Measurements from ENCODE around the gene MC5R. TPM values are rescaled to one million over a fixed set of nuclear protein-coding genes. Genes with fewer than 3 reads are reported as not detected.

The MC5R gene
- under 1 TPM in 2 of 5 donors, not detected in 3; 0.08 to 0.12 TPM for polyA plus RNA-seq (ENCODE audit: insufficient read depth in 1 of 5, insufficient read length in 5 of 5, low replicate concordance in 1 of 5)
- long read RNA-seq, donor 1, result 0 reads
- long read RNA-seq, donor 2, result 0 reads
- long read RNA-seq, donor 3, result 0 reads
- long read RNA-seq, donor 4, result 0 reads
- long read RNA-seq, donor 5, result 0 reads
- long read RNA-seq, donor 6, result 0 reads
- long read RNA-seq, donor 7, partial matches to known transcripts, result 0 of 1 reads
- long read RNA-seq, donor 7, other reads (novel, unspliced or antisense), result 0 of 1 reads
- long read RNA-seq, donor 8, result 0 reads

DNA sequence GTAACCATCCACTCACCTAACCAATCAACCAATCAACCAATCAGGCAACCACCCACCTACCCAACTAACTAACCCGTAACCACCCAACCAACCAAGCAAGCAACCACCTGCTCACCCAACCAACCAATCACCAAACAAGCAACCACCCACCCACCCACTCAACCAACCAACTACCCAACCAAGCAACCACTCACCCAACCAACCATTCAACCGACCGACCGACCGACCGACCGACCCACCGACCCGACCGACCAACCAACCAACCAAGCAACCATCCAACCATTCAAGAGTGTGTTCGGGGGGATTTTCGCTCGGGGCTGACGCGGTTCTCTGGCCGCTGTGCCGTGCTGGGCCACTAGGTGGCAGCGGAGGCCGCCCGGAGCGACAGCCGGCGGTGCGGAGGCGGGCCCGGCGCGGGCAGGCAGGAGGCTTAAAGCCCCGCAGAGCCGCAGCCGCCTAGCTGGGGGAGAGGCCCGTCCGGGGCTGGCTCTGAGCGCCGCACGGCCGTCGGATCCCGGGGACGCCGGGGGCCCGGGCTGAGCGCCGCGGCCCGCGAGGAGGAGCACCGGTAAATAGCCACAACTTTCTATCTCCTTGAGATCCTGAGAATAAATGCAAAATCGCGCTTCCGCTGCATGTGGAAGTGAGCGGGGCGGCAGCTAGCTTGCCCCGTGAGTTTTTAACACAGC is at the start of gene MC5R:
TSS of gene MC5R (plus strand) at position 443 of the 689 bp plus-strand sequence. CDS start 1,617 bp downstream, outside the sequence.
- DNase-seq, result peak; percentile 24 to 52

DNA sequence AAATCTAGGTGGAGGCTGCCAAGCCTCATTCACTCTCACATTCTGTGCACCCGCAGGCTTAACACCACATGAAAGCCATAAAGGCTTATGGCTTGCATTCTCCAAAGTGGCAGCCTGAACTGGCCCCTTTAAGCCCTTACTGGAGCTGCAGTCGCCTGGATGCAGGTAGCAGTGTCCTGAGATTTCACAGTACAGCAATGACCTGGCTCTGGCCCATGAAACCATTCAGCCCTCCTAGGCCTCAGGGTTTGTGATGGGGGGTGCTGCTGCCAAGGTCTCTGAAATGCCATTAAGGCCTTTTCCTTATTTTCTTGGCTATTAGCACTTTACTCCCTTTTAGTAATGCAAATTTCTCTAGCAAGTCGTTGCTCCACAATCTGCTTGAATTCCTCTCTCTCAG is 48.9 kb upstream of the MC5R start:
- no peak for DNase-seq

DNA sequence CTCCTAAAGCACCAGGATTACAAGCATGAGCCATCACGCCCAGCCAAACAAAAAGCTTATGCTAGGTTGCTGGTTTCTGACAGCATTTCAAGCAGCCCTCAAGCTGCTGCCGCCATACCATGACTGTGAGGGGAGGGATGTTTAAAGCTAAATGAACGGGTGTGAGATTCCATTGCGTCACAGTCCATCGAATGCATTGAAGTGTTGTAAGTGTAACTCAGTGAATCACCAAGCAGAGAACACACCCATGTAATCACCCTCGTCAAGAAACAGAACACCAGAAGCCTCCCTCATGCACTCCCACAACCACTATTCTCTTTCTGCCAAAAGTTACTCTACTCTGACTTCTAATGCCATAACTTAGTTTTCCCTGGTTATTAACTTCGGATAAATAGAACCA is 32.8 kb upstream of the MC5R start:
- DNase-seq, result no peak

DNA sequence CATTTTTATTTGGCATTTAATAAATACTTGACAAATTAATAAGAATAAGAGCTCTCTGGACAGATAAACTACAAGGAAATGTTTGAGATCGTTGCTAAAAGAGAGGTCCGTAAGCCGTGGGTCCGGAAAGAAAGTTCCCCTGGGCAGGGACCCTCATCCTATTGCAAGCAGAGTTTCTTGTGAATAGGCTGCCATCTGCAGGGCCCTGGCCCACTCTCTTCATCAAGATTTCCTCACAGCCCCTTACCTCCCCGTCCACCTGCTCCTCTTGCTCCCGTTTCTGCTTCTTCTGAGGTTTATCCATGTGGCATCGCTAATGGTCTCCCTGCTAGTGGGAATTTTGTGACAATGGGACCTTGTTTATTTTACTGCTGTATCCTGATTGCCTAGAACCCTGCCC is 30.1 kb upstream of the MC5R start:
- DNase-seq, result no peak

DNA sequence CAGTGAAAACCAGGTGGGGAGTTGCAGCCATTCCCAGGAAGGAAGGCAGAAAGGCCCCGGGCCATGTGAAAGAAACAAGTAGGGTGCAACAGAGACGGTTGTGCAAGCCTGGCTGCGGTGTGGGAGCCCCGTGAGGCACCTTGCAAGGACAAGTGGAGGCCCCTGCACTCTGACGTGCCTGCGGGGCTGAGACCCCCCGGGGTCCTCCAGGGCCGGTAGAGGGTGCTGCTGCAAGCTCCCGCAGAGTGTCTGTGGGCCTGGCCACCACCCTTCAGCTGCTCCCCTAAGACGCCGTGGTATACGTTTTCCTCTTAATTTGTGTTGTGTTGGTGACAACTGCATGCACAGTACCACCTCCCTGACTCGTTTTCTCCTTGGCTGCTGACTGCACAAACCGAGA is 27.4 kb upstream of the MC5R start:
- DNase-seq, result no peak

DNA sequence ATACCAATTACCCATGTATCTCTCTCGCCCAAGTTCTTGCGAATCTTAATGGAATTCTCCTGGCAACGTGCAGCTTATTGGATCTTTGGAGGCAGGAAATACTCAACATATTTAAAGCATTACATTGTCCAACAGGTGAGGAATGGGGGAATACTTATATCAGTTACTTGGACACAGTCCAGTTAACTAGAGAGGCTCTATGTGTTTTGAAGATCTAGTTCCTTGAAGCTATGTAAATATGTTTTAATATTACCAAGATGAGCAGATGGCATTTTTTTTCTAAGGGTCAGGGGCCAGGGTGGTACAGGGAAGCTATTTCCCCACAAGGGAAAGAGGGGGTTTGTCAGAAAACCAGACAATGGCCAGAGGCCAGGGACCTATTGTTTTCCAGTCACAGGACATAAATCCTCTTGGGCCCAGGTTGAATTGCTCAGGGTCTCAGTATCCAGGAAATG is 26.8 kb upstream of the MC5R start:
- no peak for DNase-seq

DNA sequence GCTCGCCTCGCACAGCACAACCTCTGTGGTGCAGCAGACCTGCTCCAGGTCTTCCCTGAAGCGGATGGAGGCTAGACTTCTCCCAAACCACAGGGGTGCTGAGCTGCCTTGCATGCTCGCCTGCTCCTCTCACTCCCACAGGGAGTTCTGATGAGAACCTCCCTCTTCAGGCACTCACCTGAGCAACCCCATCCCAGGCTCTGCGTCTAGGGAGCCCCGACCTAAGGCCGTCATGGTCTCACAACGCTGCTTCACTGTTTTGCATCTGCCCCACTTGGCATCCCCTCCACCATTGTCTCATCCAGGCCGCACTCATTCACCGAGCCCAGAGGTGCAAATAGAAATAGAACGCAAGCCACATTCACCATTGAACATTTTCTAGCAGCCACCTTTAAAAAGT is 24.6 kb upstream of the MC5R start:
- no peak for DNase-seq

DNA sequence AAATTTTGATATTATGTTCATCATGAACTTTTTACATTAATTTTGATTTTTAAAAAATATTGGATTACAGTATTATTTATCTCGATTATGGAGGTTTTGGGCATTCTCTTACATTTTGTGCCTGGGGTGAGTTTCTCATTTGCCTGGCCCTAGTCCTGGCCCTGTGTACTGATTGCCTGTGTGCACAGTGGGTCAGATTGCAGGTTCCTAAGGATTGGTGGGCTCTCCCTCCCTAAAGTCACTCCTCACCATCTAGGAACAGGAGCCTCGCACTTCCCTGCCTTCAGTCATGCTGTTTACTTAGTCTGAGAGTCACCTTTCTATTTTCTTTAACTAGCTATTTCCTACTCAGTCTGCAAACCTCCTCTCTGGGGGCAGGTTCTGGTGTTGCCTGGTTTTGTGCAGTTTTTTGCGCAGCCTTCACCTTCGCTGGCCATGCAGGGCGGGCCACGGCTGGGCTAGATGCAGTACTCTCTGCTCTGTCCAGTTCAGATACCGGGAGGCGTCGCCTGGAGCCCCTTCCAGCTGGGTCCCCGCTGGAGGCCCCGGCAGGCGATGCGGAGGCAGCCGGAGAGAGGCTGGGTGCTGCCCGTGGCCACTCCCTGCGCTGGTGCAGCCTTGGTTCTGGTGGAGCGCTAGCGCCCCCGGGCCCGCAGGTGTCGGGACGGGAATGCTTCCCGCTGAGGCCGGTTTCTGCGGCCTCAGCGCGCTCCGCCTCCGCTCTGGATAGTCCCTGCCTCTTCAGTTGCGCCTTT is 23.3 kb upstream of the MC5R start:
- DNase-seq, result peak; percentile 38 to 40

DNA sequence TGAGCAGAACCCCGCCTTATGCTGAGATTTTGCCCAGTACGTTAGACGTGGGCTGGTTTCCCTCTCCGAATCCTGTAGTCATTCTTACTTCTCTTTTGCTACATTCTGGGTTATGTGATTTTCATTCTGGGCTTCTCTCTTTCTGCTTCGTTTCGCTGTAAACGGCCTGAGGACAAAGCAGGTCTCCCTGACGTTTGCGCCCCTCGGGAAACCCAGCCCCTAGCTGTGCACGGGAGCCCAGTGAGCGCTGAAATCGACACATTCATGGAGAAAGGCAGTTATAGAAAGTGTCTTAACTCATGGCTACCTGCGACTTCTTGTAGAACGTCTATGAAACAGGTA is 22.7 kb upstream of the MC5R start:
- peak in 1 of 2 donors; percentile 14 for DNase-seq

DNA sequence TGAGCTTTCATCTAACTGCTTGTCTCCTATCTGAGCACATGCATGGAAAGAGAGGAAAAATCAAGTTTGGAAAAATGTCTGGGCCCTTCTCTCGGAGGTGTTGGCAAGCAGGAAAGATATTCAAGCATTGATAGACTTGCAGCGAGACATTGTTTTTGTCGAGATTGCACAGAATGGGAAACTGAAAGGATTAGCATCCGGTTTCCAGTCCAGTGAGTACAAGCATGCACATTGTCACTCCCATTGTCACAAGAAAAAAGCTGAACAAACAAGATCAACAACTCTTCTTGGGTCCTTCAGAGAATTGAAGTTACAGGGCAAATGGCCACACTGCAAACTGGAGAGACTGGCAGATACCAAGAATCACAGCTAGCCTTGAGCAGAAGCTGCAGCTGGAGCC is 19.6 kb upstream of the MC5R start:
- no peak for DNase-seq

DNA sequence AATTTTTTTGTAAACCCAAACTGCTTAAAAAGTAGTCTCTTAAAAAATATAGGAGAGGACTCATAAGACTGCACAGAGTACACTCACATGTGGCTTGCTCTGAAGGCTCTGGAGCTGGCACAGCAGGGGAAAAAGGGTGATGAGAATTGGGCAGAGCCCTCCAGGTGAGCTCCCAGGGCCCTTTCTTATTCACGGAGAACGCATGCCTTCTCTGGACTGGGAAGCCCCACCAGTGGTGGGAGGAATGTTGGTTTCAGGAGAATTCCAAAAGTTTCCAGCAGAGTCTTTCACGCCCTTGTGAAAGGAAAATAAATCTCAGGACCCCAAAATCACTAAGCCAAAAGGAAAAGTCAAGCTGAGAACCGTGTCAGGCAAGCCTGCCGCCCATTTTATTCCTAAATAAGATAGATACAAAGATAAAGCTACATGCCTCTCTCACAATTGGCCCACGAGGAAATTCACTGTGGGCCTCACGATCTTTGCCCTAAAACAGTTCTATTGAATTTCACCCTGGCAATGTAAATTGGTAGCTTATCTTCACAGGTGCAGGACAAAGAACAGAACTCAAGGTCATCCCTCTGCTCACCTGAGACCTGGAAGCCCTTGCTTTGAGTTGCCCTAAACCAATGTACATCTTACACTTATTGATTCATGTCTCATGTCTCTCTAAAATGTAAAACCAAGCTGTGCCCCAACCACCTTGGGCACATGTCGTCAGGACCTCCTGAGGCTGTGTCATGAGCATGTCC is 15.5 kb upstream of the MC5R start:
- DNase-seq, result no peak

DNA sequence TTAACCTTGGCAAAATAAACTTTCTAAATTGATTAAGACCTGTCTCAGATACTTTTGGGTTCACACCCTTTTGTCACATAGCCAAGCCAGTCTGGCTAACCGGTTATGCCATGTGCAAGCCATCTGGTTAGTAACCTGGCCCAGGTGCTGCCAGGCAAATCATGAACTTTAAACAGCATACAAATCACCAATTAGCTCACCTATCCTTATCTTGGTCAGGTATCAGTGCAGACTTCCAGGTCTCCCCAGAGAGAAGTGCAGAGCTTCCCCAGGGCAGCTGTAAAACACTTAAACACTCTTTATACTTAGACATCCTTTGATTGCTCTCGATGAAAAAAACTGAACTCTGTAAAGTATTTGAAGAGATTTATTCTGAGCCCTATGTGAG is 14.9 kb upstream of the MC5R start:
- no peak for DNase-seq

DNA sequence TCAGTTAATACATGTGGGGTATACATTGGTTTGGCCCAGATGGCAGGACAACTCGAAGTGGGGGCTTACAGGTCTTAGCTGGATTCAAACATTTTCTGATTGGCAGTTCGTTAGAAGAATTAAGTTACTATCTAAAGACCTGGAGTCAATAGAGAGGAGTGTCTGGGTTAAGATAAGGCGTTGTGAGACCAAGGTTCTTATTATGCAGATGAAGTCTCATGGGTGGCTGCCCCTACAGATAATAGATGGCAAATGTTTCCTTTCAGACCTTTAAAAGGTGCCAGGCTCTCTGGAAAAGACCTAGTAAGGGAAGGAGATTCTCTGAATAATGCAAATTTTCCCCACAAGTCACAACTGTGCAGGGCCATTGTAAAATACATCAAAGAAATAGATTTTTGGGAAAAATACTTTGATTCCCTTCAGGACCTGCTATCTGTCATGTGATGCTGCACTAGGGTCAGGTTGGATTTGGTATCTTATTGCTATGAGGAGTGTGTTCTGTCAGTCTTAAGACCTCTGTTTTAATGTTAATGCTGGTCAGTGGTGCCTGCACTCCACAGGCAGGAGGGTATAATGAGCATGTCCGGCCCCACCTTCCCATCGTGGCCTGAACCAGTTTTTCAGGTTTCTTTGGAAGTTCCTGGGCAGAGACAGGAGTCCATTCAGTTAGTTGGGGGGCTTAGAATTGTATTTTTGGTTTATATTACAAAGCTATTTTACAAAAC is 14.3 kb upstream of the MC5R start:
- no peak for DNase-seq

DNA sequence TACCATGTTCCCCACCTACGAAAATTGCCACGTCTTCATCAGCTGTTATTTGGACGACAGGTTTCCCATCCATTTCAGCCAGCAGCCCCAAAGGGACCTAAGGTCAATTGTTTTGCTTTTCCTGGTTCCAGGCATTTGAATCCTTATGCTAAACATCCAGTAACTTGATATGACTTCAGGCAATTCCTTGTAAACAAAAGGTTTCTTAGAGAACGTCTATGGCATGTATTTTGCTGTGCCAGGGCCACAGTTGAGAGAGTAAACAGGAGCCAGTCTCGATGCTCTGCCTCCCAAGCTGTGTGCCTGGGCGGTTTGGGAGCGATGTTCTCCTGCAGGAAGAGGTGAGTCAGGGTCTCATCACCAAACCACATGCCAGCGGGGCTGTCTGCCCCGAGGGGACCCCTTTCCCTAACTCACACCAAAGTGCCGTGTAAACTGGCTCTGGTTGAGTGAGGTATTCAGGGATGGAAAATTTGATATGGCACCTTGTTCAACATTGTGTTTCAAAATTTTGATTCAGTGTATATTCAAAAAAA is 12.9 kb upstream of the MC5R start:
- no peak for DNase-seq

DNA sequence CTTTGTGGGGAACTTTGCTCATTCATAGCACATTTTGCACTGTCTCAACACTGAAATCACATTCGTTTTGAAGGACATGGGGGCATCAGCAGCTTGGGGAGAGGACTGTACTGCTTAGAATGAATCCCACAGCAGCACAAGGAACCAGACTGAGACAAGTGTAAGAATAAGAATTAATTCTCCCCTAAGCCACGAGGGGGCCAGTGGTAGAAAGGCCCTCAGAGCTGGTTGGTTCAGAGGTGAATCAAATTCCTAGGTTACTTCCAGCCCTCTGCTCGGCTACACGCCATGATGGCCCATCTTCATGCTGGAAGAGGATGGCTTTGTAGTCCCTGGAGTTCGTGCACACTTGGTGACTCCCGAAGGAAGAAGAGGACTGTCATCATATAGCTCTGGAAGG is 12.0 kb upstream of the MC5R start:
- no peak for DNase-seq

DNA sequence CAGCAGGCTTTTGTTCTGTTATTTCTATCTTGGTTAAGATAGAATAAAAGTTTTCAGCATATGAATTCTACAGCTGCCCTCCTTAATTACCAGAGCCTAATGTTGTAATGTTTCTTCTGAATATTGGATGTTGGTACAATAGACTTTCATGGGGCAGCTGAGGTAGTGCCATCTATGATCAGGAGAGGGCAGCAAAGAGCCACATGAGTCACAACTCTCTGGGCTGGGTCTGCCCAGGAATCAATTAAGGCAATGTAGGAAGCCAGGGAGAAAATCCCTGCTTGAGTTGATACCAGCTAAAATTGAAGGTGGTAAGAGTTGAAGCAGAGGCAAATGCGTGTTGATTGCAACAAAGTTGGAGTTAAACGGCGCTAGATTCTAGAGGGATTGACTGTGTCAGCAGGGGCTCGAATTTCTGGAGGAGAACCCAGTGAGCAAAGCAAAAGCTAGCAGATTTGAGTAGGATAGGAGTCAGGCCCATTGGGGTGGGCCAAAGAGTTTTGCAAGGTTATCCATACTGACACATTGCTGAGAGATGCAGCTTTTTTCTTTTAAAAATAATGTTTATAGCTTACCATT is 10.6 kb upstream of the MC5R start:
- peak; percentile 33 to 53 for DNase-seq

DNA sequence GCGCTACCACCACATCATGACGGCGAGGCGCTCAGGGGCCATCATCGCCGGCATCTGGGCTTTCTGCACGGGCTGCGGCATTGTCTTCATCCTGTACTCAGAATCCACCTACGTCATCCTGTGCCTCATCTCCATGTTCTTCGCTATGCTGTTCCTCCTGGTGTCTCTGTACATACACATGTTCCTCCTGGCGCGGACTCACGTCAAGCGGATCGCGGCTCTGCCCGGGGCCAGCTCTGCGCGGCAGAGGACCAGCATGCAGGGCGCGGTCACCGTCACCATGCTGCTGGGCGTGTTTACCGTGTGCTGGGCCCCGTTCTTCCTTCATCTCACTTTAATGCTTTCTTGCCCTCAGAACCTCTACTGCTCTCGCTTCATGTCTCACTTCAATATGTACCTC is 2.3 kb downstream of the MC5R start:
- DNase-seq, result no peak

DNA sequence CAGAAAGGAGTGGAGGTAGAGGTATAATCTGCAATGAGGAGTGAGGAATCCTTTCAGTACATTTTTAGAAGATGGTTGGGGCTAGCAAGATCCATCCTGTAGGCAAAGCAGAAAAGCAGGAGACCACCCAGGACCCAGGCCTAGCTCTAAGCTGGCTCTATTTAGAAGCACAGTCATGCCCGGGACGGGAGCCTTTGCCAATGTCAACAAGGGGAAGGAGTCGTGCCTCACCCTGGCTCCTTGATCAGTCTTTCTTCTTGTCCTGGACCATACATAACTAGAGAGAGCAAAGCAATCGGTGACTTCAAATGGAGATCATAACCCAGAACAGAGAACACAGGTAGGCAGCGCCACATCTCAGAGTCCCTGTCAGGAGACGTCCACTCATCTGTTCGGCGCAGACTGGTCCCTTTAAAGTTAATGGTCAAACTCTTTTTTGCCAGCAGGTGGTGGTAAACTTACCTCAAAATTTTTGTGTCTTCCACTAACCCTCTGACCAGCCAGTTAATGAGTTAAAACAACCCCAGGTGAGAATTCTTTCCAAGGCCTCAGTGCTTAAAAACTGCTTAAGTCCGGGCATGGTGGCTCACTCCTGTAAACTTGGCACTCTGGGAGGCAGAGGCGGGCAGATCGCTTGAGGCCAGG is 8.0 kb downstream of the MC5R start:
- DNase-seq, result no peak

DNA sequence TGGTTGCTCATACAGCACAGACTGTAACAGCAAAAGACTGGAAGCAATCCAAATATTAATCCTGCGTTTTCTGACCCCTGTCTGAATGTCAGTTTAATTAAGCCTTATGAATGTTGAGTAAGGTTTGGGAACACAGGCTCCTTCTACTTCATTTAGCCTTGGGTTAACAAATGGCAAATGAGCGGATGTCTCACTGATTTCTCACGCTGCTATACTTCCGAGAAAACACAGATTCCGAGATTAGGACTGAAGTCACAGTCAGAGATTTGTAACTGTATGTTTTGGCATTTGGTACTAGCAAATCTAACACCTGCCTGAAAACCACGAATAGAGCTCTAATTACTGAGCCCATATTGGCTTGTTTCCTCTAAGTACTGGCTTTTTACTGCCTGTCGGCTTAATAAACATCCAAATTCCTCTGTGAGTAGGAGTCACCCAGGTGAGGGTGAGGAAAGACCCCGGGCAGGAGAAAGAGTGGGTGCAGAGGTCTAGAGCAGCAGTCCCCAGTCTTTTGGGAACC is 10.6 kb downstream of the MC5R start:
- no peak for DNase-seq

DNA sequence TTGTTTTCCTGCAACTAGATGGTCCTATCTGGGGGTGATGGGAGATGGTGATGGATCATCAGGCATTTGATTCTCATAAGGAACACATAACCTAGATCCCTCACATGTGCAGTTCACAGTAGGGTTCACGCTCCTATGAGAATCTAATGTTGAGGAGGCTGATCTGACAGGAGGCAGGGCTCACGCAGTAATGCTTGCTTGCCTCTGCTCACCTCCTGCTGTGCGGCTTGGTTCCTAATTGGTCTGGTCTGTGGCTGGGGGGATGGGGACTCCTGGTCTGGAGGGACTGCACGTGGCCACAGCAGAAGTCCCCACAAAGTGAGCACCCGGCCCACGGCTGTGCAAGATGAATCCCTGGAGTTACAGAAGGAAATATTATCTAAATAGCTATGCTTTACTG is 11.3 kb downstream of the MC5R start:
- no peak for DNase-seq

Measured in right lung (tissue), 10 donors.